Calu3 (cell line): Measurements from ENCODE around the gene LKAAEAR1. TPM values are rescaled to one million over a fixed set of nuclear protein-coding genes. Genes with fewer than 3 reads are reported as not detected.

Experiments
- Bru-seq: library from RNA; stranded (reverse); fragments of 400-500 nt; gene quantifications from one replicate; lab custom pipeline; 2021; lab: Mats Ljungman, UMichigan
- BruChase-seq, 2 experiments: library from RNA; stranded (reverse); fragments of 400-500 nt; gene quantifications; one replicate each; lab custom pipeline; 2021; lab: Mats Ljungman, UMichigan
- BruUV-seq: library from RNA; stranded (reverse); fragments of 400-500 nt; replicated peaks from 2 replicates; lab custom pipeline; 2021; lab: Mats Ljungman, UMichigan
- CTCF ChIA-PET: fragments of 300-600 bp; sonication (Branson Sonifier 250); formaldehyde crosslinking; loops from one replicate; lab custom pipeline; 2022; ENCODE audit warnings: antibody characterized with exemption; lab: Charles Lee
- DNase-seq: peaks from one replicate; pipeline ENCODE4 v3.0.0; 2022
- H3K27ac Mint-ChIP-seq: one replicate; pipeline ENCODE4 v1.8.0; 2022; ENCODE audit warnings: mixed read lengths; ENCODE audit not compliant: unreplicated experiment
- H3K27me3 Mint-ChIP-seq: one replicate; pipeline ENCODE4 v1.8.0; 2022; ENCODE audit warnings: mixed read lengths; ENCODE audit not compliant: unreplicated experiment
- H3K36me3 Mint-ChIP-seq: one replicate; pipeline ENCODE4 v1.8.0; 2022; ENCODE audit warnings: mild to moderate bottlenecking, moderate library complexity, mixed read lengths; ENCODE audit not compliant: insufficient read depth, unreplicated experiment
- H3K4me1 Mint-ChIP-seq: one replicate; pipeline ENCODE4 v1.8.0; 2022; ENCODE audit warnings: mild to moderate bottlenecking, low read depth, mixed read lengths; ENCODE audit not compliant: unreplicated experiment
- H3K4me3 Mint-ChIP-seq: one replicate; pipeline ENCODE4 v1.8.0; 2022; ENCODE audit warnings: mild to moderate bottlenecking, low read depth, moderate library complexity, mixed read lengths; ENCODE audit not compliant: unreplicated experiment
- H3K9me3 Mint-ChIP-seq: one replicate; pipeline ENCODE4 v1.8.0; 2022; ENCODE audit warnings: low read depth, mixed read lengths; ENCODE audit not compliant: unreplicated experiment
- CTCF ChIP-seq: fragments of 200-600 bp; IDR thresholded peaks from one replicate; pipeline ENCODE4 v1.8.0; 2022; ENCODE audit warnings: antibody characterized with exemption; ENCODE audit not compliant: unreplicated experiment
- intact Hi-C: fragments of 100-400 bp; cut with micrococcal nuclease; formaldehyde crosslinking; loops from one replicate; pipeline ENCODE4 v1.10.0; 2022; ENCODE audit not compliant: unreplicated experiment
- long read RNA-seq: library from polyadenylated mRNA; stranded (forward); transcript quantifications from one replicate; pipeline ENCODE4 v2.0.0, GENCODE V29; 2022
- total RNA-seq: library from RNA; stranded (reverse); gene quantifications from 2 replicates; pipeline ENCODE4 v1.2.3, GENCODE V29; 2022

LKAAEAR1 gene
- total RNA-seq (not detected in 2 replicates), Bru-seq, nascent RNA (not detected), BruChase-seq, experiment 1, labeled RNA remaining after a 6-hour chase (not detected), BruChase-seq, experiment 2, labeled RNA remaining after a 2-hour chase (not detected)
- long read RNA-seq, result 0 reads

GRCh38 chr20:64083804-64084684 lies at the start of gene LKAAEAR1:
Gene LKAAEAR1, minus strand, starts transcription at chr20:64084398. Its CDS starts 179 bp downstream, at chr20:64084219.
- intact Hi-C loops, result loop anchor here (5.0 kb wide), 1 partner anchor 38 kb away; no protein-coding TSS in a partner anchor
- Mint-ChIP-seq H3K4me3 (peak within 1 kb of the TSS; percentile 74), H3K27me3 (peaks cover 90% of the 10 kb centered on the region), H3K9me3 (no peaks in the 10 kb centered on the region), H3K4me1 (peaks cover 19% of the 10 kb centered on the region), H3K27ac (no peak within 1 kb of the TSS), H3K36me3 (peaks cover 39% of the 10 kb centered on the region)
- CTCF ChIA-PET, result interaction anchor here (0.5 to 1.9 kb wide), 11 partner anchors 10 to 1638 kb away, joined by 3 to 11 read pairs (median 4); partner anchors contain the start of gene TCEA2
- no TSS peak for BruUV-seq
- no peak for DNase-seq
- no peak for TF ChIP-seq CTCF

GRCh38 chr20:64131406-64131805 lies 47.2 kb upstream of the LKAAEAR1 start:
- CTCF ChIA-PET, result interaction anchor here (0.6 to 1.0 kb wide), 4 partner anchors 9 to 92 kb away, joined by 3 to 4 read pairs (median 3); no protein-coding TSS in a partner anchor
- intact Hi-C loops, result loop anchor here (5.0 kb wide), 1 partner anchor 126 kb away; the partner anchor contains the start of gene PCMTD2
- Mint-ChIP-seq H3K36me3 (no peaks in the 10 kb centered on the region), H3K27ac (no peak overlapping the region), H3K4me3 (no peak overlapping the region), H3K4me1 (peaks cover 9% of the 10 kb centered on the region), H3K9me3 (no peaks in the 10 kb centered on the region), H3K27me3 (peaks cover 61% of the 10 kb centered on the region)
- no TSS peak for BruUV-seq
- peak; percentile 54 for TF ChIP-seq CTCF
- peak; percentile 67 for DNase-seq

GRCh38 chr20:64130876-64131275 lies 46.7 kb upstream of the LKAAEAR1 start:
- Mint-ChIP-seq H3K27ac (no peak overlapping the region), H3K9me3 (no peaks in the 10 kb centered on the region), H3K36me3 (no peaks in the 10 kb centered on the region), H3K4me3 (no peak overlapping the region), H3K27me3 (peaks cover 56% of the 10 kb centered on the region), H3K4me1 (peaks cover 9% of the 10 kb centered on the region)
- CTCF ChIA-PET, result interaction anchor here (1.0 kb wide), 2 partner anchors 9 to 47 kb away, joined by 3 to 4 read pairs; no protein-coding TSS in a partner anchor
- no peak for DNase-seq
- intact Hi-C loops, result loop anchor here (5.0 kb wide), 1 partner anchor 126 kb away; the partner anchor contains the start of gene PCMTD2
- BruUV-seq, result no TSS peak
- TF ChIP-seq CTCF, result no peak

- BruUV-seq, result no TSS peak
- TF ChIP-seq CTCF, result no peak
- CTCF ChIA-PET, result no interaction called here
- no peak overlapping the region for H3K4me3 Mint-ChIP-seq
- no peaks in the 10 kb centered on the region for H3K9me3 Mint-ChIP-seq
- peaks cover 56% of the 10 kb centered on the region for H3K27me3 Mint-ChIP-seq
- peaks cover 9% of the 10 kb centered on the region for H3K4me1 Mint-ChIP-seq
- no peak for DNase-seq
- no peak overlapping the region for H3K27ac Mint-ChIP-seq
- intact Hi-C loops, result loop anchor here (5.0 kb wide), 1 partner anchor 127 kb away; the partner anchor contains the start of gene PCMTD2
- H3K36me3 Mint-ChIP-seq, result no peaks in the 10 kb centered on the region
Observed at GRCh38 chr20:64130271-64130670, 46.1 kb upstream of the LKAAEAR1 start.
